ELR (cell line): ENCODE measurements around the gene TSPAN2.

ENCODE experiments used
- DNase-seq: peaks from one replicate; pipeline ENCODE4 v3.0.0-alpha.2; 2015; ENCODE audit warnings: low read depth

Gene TSPAN2

GRCh38 chr1:115074839-115075534 is 14.3 kb downstream of the TSPAN2 start:
- no peak for DNase-seq

- no peak for DNase-seq
These were observed 15.8 kb downstream of the TSPAN2 start for GRCh38 chr1:115073298-115074087.

- DNase-seq = no peak
These were observed 18.2 kb downstream of the TSPAN2 start for GRCh38 chr1:115071012-115071664.

- DNase-seq = no peak
These were observed 19.5 kb downstream of the TSPAN2 start for GRCh38 chr1:115069659-115070308.

- DNase-seq = peak; percentile 39
These were observed 20.3 kb downstream of the TSPAN2 start for GRCh38 chr1:115068826-115069585.

GRCh38 chr1:115067161-115067859 is 22.0 kb downstream of the TSPAN2 start:
- DNase-seq = peak; percentile 54

- DNase-seq = no peak
These were observed 24.3 kb downstream of the TSPAN2 start for GRCh38 chr1:115065021-115065420.

GRCh38 chr1:115064461-115064860 is 24.8 kb downstream of the TSPAN2 start:
- no peak for DNase-seq

GRCh38 chr1:115063228-115063901 is 25.9 kb downstream of the TSPAN2 start:
- peak; percentile 51 for DNase-seq

- peak; percentile 85 for DNase-seq
These were observed 26.7 kb downstream of the TSPAN2 start for GRCh38 chr1:115062542-115063004.

- peak; percentile 8 for DNase-seq
These were observed 28.8 kb downstream of the TSPAN2 start for GRCh38 chr1:115060501-115060900.

- DNase-seq = peak; percentile 7
These were observed 30.0 kb downstream of the TSPAN2 start for GRCh38 chr1:115059316-115059715.

GRCh38 chr1:115057661-115058254 is 31.5 kb downstream of the TSPAN2 start:
- DNase-seq = no peak

GRCh38 chr1:115056395-115056798 is 32.9 kb downstream of the TSPAN2 start:
- DNase-seq = peak; percentile 66

GRCh38 chr1:115052454-115053083 is 36.7 kb downstream of the TSPAN2 start:
- peak; percentile 74 for DNase-seq

GRCh38 chr1:115051850-115052249 is 37.5 kb downstream of the TSPAN2 start:
- no peak for DNase-seq

GRCh38 chr1:115046751-115047150 is 42.6 kb downstream of the TSPAN2 start:
- no peak for DNase-seq

GRCh38 chr1:115041654-115042053 is 47.6 kb downstream of the TSPAN2 start:
- peak; percentile 57 for DNase-seq

- DNase-seq = no peak
These were observed 48.8 kb downstream of the TSPAN2 start for GRCh38 chr1:115040501-115040900.
